Sigmoid colon (tissue), 3 donors: ENCODE data around the gene LGALS1.

Experiments used
- CTCF ChIP-seq, 4 experiments: fragments of 450-650 bp in 3 of 4; fragments of 200-600 bp in 1 of 4; IDR thresholded peaks; one replicate each; pipeline ENCODE4 v1.5.1; 2016 to 2019; ENCODE audit warnings: antibody characterized with exemption in 4 of 4, mild to moderate bottlenecking in 3 of 4, moderate library complexity in 2 of 4
- POLR2A ChIP-seq, 2 donors: fragments of 450-650 bp; IDR thresholded peaks; one replicate each; pipeline ENCODE4 v1.6.1; 2016; ENCODE audit warnings: antibody characterized with exemption in 2 of 2, mild to moderate bottlenecking in 2 of 2, moderate library complexity in 2 of 2

GRCh38 chr22:37639771-37640590 lies 35.5 kb upstream of the LGALS1 start:
- TF ChIP-seq CTCF (IDR thresholded peaks at IDR 0.05) (no peak), POLR2A (IDR thresholded peaks at IDR 0.05) (no peak)
